HEK293 (cell line): ENCODE data around the gene DZIP3.

Experiments used
- CTCF ChIA-PET: fragments of 350-600 bp; formaldehyde crosslinking; extraction: SDS; loops from one replicate; lab custom pipeline; 2021; ENCODE audit warnings: antibody characterized with exemption; lab: Yijun Ruan, JAX
- POLR2A ChIA-PET: fragments of 300-600 bp; formaldehyde crosslinking; extraction: SDS; loops from one replicate; lab custom pipeline; 2020; ENCODE audit warnings: antibody characterized with exemption, inconsistent platforms; lab: Yijun Ruan, JAX
- H3K27ac ChIP-seq: fragments of 200-500 bp; sonication (Bioruptor generic); 2 replicates; pipeline ENCODE4 v1.5.1; 2014; ENCODE audit warnings: low read depth, low read length, control low read depth, inconsistent platforms; ENCODE audit errors: extremely low read depth
- H3K36me3 ChIP-seq, 2 experiments: fragments of 200-500 bp in 1 of 2; sonication (Bioruptor generic) in 1 of 2; 1 replicate in 1 of 2; 2 replicates in 1 of 2; pipeline ENCODE4 v1.5.1; 2014 to 2017; ENCODE audit warnings: inconsistent platforms in 2 of 2, low read length in 2 of 2; ENCODE audit not compliant: control insufficient read depth in 2 of 2, insufficient read depth in 1 of 2
- H3K4me1 ChIP-seq: fragments of 200-500 bp; sonication (Bioruptor generic); 2 replicates; pipeline ENCODE4 v1.5.1; 2014; ENCODE audit warnings: mild to moderate bottlenecking, low read length, inconsistent platforms; ENCODE audit not compliant: control insufficient read depth, insufficient read depth
- H3K4me3 ChIP-seq: 2 replicates; pipeline ENCODE4 v1.5.1; 2011; ENCODE audit warnings: low read depth, mild to moderate bottlenecking, control low read depth, low read length, moderate library complexity
- H3K9me3 ChIP-seq: fragments of 200-500 bp; sonication (Bioruptor generic); 2 replicates; pipeline ENCODE4 v1.5.1; 2014; ENCODE audit warnings: low read depth, low read length, inconsistent platforms; ENCODE audit not compliant: control insufficient read depth, insufficient read depth
- BCL11B ChIP-seq: fragments of 450-650 bp; formaldehyde crosslinking; IDR thresholded peaks from 2 replicates; pipeline ENCODE4 v1.5.1; 2016; ENCODE audit warnings: low read depth, missing biosample characterization, missing genetic modification characterization
- EGR2 ChIP-seq: fragments of 450-650 bp; formaldehyde crosslinking; IDR thresholded peaks from 2 replicates; pipeline ENCODE4 v1.5.1; 2016; ENCODE audit warnings: low read depth, missing biosample characterization, missing genetic modification characterization
- KLF10 ChIP-seq: fragments of 450-650 bp; IDR thresholded peaks from 2 replicates; pipeline ENCODE4 v1.5.1; 2018; ENCODE audit warnings: missing biosample characterization, mild to moderate bottlenecking, missing genetic modification characterization
- KLF8 ChIP-seq: fragments of 450-650 bp; formaldehyde crosslinking; IDR thresholded peaks from 2 replicates; pipeline ENCODE4 v1.5.1; 2016; ENCODE audit warnings: missing biosample characterization, missing genetic modification characterization
- REPIN1 ChIP-seq: fragments of 450-650 bp; formaldehyde crosslinking; IDR thresholded peaks from 2 replicates; pipeline ENCODE4 v1.5.1; 2017; ENCODE audit warnings: missing biosample characterization, missing genetic modification characterization, low read depth
- SP2 ChIP-seq: fragments of 450-650 bp; formaldehyde crosslinking; IDR thresholded peaks from 2 replicates; pipeline ENCODE4 v1.5.1; 2016; ENCODE audit warnings: missing biosample characterization, missing genetic modification characterization
- SP7 ChIP-seq: fragments of 450-650 bp; formaldehyde crosslinking; IDR thresholded peaks from 2 replicates; pipeline ENCODE4 v1.5.1; 2016; ENCODE audit warnings: missing biosample characterization, missing genetic modification characterization
- ZNF121 ChIP-seq: fragments of 450-650 bp; formaldehyde crosslinking; IDR thresholded peaks from 2 replicates; pipeline ENCODE4 v1.5.1; 2016; ENCODE audit warnings: missing biosample characterization, missing genetic modification characterization
- ZNF174 ChIP-seq: fragments of 450-650 bp; formaldehyde crosslinking; IDR thresholded peaks from 2 replicates; pipeline ENCODE4 v1.5.0; 2017; ENCODE audit warnings: missing biosample characterization, mild to moderate bottlenecking, missing genetic modification characterization
- ZNF211 ChIP-seq: fragments of 450-650 bp; formaldehyde crosslinking; IDR thresholded peaks from 2 replicates; pipeline ENCODE4 v1.5.1; 2016; ENCODE audit warnings: low read depth, missing biosample characterization, missing genetic modification characterization
- ZNF214 ChIP-seq: fragments of 450-650 bp; formaldehyde crosslinking; IDR thresholded peaks from 2 replicates; pipeline ENCODE4 v1.5.1; 2017; ENCODE audit warnings: missing biosample characterization, mild to moderate bottlenecking, missing genetic modification characterization, borderline replicate concordance
- ZNF311 ChIP-seq: fragments of 450-650 bp; formaldehyde crosslinking; IDR thresholded peaks from 2 replicates; pipeline ENCODE4 v1.5.1; 2017; ENCODE audit warnings: missing biosample characterization, missing genetic modification characterization, borderline replicate concordance
- ZNF335 ChIP-seq: fragments of 450-650 bp; formaldehyde crosslinking; conservative IDR thresholded peaks from 2 replicates; pipeline ENCODE4 v1.5.1; 2016; ENCODE audit warnings: missing biosample characterization, missing genetic modification characterization
- ZNF362 ChIP-seq: fragments of 450-650 bp; formaldehyde crosslinking; IDR thresholded peaks from 2 replicates; pipeline ENCODE4 v1.5.1; 2016; ENCODE audit warnings: missing biosample characterization, missing genetic modification characterization
- ZNF391 ChIP-seq: fragments of 450-650 bp; formaldehyde crosslinking; IDR thresholded peaks from 2 replicates; pipeline ENCODE4 v1.5.1; 2016; ENCODE audit warnings: low read depth, missing biosample characterization, missing genetic modification characterization, borderline replicate concordance
- ZNF423 ChIP-seq: fragments of 450-650 bp; formaldehyde crosslinking; IDR thresholded peaks from 2 replicates; pipeline ENCODE4 v1.5.1; 2016; ENCODE audit warnings: missing biosample characterization, missing genetic modification characterization
- ZNF530 ChIP-seq: fragments of 450-650 bp; formaldehyde crosslinking; IDR thresholded peaks from 2 replicates; pipeline ENCODE4 v1.5.1; 2016; ENCODE audit warnings: low read depth, missing biosample characterization, missing genetic modification characterization
- ZNF555 ChIP-seq: fragments of 450-650 bp; formaldehyde crosslinking; conservative IDR thresholded peaks from 2 replicates; pipeline ENCODE4 v1.5.1; 2017; ENCODE audit warnings: missing biosample characterization, mild to moderate bottlenecking, missing genetic modification characterization, inconsistent platforms
- ZNF629 ChIP-seq: fragments of 450-650 bp; formaldehyde crosslinking; IDR thresholded peaks from 2 replicates; pipeline ENCODE4 v1.5.1; 2017; ENCODE audit warnings: missing biosample characterization, missing genetic modification characterization
- ZNF658 ChIP-seq: fragments of 450-650 bp; formaldehyde crosslinking; IDR thresholded peaks from 2 replicates; pipeline ENCODE4; 2016; ENCODE audit warnings: missing biosample characterization, missing genetic modification characterization
- ZNF677 ChIP-seq: fragments of 450-650 bp; IDR thresholded peaks from 2 replicates; pipeline ENCODE4 v1.5.0; 2018; ENCODE audit warnings: missing biosample characterization, mild to moderate bottlenecking, missing genetic modification characterization, moderate library complexity
- ZNF792 ChIP-seq: fragments of 450-650 bp; formaldehyde crosslinking; IDR thresholded peaks from 2 replicates; pipeline ENCODE4 v1.5.1; 2016; ENCODE audit warnings: missing biosample characterization, missing genetic modification characterization
- ZSCAN16 ChIP-seq: fragments of 450-650 bp; formaldehyde crosslinking; IDR thresholded peaks from 2 replicates; pipeline ENCODE4 v1.5.1; 2016; ENCODE audit warnings: missing biosample characterization, missing genetic modification characterization
- ZSCAN18 ChIP-seq: fragments of 450-650 bp; formaldehyde crosslinking; IDR thresholded peaks from 2 replicates; pipeline ENCODE4 v1.5.1; 2016; ENCODE audit warnings: missing biosample characterization, missing genetic modification characterization
- TF ChIP-seq, protein P1 (sequence below): fragments of 450-650 bp; formaldehyde crosslinking; IDR thresholded peaks from 2 replicates; pipeline ENCODE4 v1.5.1; 2016; ENCODE audit warnings: missing biosample characterization, missing genetic modification characterization
- TF ChIP-seq, protein P2 (sequence below): fragments of 450-650 bp; formaldehyde crosslinking; IDR thresholded peaks from 2 replicates; pipeline ENCODE4 v1.5.1; 2016; ENCODE audit warnings: missing biosample characterization, missing genetic modification characterization

DZIP3 gene

GRCh38 chr3:108598375-108598774, 8.9 kb downstream of the DZIP3 start:
- no peak overlapping the region for H3K27ac ChIP-seq
- H3K36me3 ChIP-seq = no peaks in the 10 kb centered on the region
- H3K4me1 ChIP-seq = peaks cover 3% of the 10 kb centered on the region; the same call in 1 of the 2 replicates
- no peaks in the 10 kb centered on the region for H3K9me3 ChIP-seq
- H3K4me3 ChIP-seq = no peak overlapping the region
- TF ChIP-seq KLF10 (no peak), ZNF391 (tag by site-specific recombination) (no peak), SP2 (tag by site-specific recombination) (no peak), ZNF423 (tag by site-specific recombination) (no peak), ZSCAN16 (no peak), ZNF121 (tag by site-specific recombination) (no peak), ZNF335 (tag by site-specific recombination) (no peak), ZNF629 (tag by site-specific recombination) (no peak), ZNF677 (tag by site-specific recombination) (no peak), BCL11B (tag by site-specific recombination) (no peak)
- TF ChIP-seq, protein P1, sequence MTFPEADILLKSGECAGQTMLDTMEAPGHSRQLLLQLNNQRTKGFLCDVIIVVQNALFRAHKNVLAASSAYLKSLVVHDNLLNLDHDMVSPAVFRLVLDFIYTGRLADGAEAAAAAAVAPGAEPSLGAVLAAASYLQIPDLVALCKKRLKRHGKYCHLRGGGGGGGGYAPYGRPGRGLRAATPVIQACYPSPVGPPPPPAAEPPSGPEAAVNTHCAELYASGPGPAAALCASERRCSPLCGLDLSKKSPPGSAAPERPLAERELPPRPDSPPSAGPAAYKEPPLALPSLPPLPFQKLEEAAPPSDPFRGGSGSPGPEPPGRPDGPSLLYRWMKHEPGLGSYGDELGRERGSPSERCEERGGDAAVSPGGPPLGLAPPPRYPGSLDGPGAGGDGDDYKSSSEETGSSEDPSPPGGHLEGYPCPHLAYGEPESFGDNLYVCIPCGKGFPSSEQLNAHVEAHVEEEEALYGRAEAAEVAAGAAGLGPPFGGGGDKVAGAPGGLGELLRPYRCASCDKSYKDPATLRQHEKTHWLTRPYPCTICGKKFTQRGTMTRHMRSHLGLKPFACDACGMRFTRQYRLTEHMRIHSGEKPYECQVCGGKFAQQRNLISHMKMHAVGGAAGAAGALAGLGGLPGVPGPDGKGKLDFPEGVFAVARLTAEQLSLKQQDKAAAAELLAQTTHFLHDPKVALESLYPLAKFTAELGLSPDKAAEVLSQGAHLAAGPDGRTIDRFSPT (tag by site-specific recombination) = no peak
- CTCF ChIA-PET = no interaction called here
- POLR2A ChIA-PET = interaction anchor here (1.6 kb wide), 1 partner anchor 9 kb away, joined by 9 read pairs; the partner anchor contains the start of genes CIP2A and DZIP3

- CTCF ChIA-PET = interaction anchor here (0.6 kb wide), 1 partner anchor 1285 kb away, joined by 5 read pairs; no protein-coding TSS in a partner anchor
These were observed 10.3 kb downstream of the DZIP3 start for GRCh38 chr3:108599677-108600409.

GRCh38 chr3:108602249-108602934, 12.9 kb downstream of the DZIP3 start:
- no peaks in the 10 kb centered on the region for H3K4me1 ChIP-seq
- ChIA-PET CTCF (interaction anchor here (0.6 to 1.2 kb wide), 2 partner anchors 9 to 681 kb away, joined by 3 read pairs; no protein-coding TSS in a partner anchor), POLR2A (interaction anchor here (1.9 kb wide), 1 partner anchor 13 kb away, joined by 9 read pairs; the partner anchor contains the start of genes CIP2A and DZIP3)
- peaks cover 0 to 4% of the 10 kb centered on the region in 2 experiments; a peak in 1 of 3 replicates for H3K36me3 ChIP-seq
- no peak overlapping the region for H3K4me3 ChIP-seq
- no peaks in the 10 kb centered on the region for H3K9me3 ChIP-seq
- H3K27ac ChIP-seq = no peak overlapping the region
- TF ChIP-seq ZNF530 (tag by site-specific recombination) = no peak
- TF ChIP-seq, protein P2, sequence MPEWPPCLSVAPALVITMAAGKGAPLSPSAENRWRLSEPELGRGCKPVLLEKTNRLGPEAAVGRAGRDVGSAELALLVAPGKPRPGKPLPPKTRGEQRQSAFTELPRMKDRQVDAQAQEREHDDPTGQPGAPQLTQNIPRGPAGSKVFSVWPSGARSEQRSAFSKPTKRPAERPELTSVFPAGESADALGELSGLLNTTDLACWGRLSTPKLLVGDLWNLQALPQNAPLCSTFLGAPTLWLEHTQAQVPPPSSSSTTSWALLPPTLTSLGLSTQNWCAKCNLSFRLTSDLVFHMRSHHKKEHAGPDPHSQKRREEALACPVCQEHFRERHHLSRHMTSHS (tag by site-specific recombination) = no peak
- no peak for TF ChIP-seq ZNF362 (tag by site-specific recombination)
- no peak for TF ChIP-seq ZNF792 (tag by site-specific recombination)
- no peak for TF ChIP-seq REPIN1 (tag by site-specific recombination)
- TF ChIP-seq ZNF335 (tag by site-specific recombination) = no peak
- no peak for TF ChIP-seq ZNF311 (tag by site-specific recombination)
- no peak for TF ChIP-seq ZNF211 (tag by site-specific recombination)
- no peak for TF ChIP-seq ZSCAN18 (tag by site-specific recombination)
- no peak for TF ChIP-seq ZNF174
- TF ChIP-seq SP7 (tag by site-specific recombination) = no peak
- no peak for TF ChIP-seq SP2 (tag by site-specific recombination)
- no peak for TF ChIP-seq ZNF555 (tag by site-specific recombination)
- no peak for TF ChIP-seq KLF8
- no peak for TF ChIP-seq EGR2 (tag by site-specific recombination)

More at GRCh38 chr3:108599677-108600409, 10.3 kb downstream of the DZIP3 start:
- H3K4me3 ChIP-seq = no peak overlapping the region
- no peaks in the 10 kb centered on the region for H3K9me3 ChIP-seq
- H3K27ac ChIP-seq = no peak overlapping the region
- POLR2A ChIA-PET = interaction anchor here (1.4 kb wide), 1 partner anchor 11 kb away, joined by 4 read pairs; the partner anchor contains the start of genes CIP2A and DZIP3
- TF ChIP-seq ZSCAN16 = no peak
- TF ChIP-seq ZNF658 = no peak
- no peak for TF ChIP-seq ZNF214 (tag by site-specific recombination)
- TF ChIP-seq, all 188 proteins: peak for 0
- no peaks in the 10 kb centered on the region for H3K36me3 ChIP-seq
- peaks cover 3% of the 10 kb centered on the region; the same call in 1 of the 2 replicates for H3K4me1 ChIP-seq
